ENCODE results near the gene HEPACAM. TPM values are rescaled to one million over a fixed set of nuclear protein-coding genes. Genes with fewer than 3 reads are reported as not detected.
"Not testable (repeated sequence)": the region's sequence is repeated elsewhere in the genome, so short reads cannot be mapped to it uniquely, and the experiment has no call there.

The HEPACAM gene
- total RNA-seq, 6 experiments from 2014 or later: 0.30 to 30.8 (median 2.3) TPM

DNA sequence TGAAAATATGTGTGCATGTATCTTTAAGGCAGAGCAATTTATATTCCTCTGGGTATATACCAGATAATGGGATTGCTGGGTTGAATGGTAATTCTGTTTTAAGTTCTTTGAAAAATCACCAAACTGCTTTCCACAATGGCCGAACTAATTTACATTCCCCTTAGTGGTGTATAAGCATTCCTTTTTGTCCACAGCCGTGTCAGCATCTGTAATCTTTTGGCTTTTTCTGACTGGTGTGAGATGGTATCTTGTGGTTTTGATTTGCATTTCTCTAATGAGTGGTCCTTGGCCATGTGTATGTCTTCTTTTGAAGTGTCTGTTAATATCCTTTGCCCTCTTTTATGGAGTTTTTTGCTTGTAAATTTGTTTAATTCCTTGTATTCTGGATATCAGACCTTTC, 42.5 kb upstream of the HEPACAM start:
- 88% methylated on average over 1 of the region's 2 CpGs for WGBS (ENCODE audit: insufficient coverage, low coverage, low lambda C conversion rate, missing lambda C conversion rate)
- no peak for ATAC-seq
- no peak overlapping the region for H3K4me3 ChIP-seq
- no peak for DNase-seq
- H3K9me3 ChIP-seq: no peaks in the 10 kb centered on the region
- intact Hi-C loops (cut with DNase I): no loop called here
- H3K4me1 ChIP-seq: no peaks in the 10 kb centered on the region
- no peak overlapping the region for H3K27ac ChIP-seq
- TF ChIP-seq POLR2A (IDR thresholded peaks at IDR 0.05): no peak
- TF ChIP-seq, protein P1, sequence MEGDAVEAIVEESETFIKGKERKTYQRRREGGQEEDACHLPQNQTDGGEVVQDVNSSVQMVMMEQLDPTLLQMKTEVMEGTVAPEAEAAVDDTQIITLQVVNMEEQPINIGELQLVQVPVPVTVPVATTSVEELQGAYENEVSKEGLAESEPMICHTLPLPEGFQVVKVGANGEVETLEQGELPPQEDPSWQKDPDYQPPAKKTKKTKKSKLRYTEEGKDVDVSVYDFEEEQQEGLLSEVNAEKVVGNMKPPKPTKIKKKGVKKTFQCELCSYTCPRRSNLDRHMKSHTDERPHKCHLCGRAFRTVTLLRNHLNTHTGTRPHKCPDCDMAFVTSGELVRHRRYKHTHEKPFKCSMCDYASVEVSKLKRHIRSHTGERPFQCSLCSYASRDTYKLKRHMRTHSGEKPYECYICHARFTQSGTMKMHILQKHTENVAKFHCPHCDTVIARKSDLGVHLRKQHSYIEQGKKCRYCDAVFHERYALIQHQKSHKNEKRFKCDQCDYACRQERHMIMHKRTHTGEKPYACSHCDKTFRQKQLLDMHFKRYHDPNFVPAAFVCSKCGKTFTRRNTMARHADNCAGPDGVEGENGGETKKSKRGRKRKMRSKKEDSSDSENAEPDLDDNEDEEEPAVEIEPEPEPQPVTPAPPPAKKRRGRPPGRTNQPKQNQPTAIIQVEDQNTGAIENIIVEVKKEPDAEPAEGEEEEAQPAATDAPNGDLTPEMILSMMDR (IDR thresholded peaks at IDR 0.05): no peak
- H3K27me3 ChIP-seq: no peaks in the 10 kb centered on the region
- H3K36me3 ChIP-seq: no peaks in the 10 kb centered on the region

GRCh38 chr11:124977006-124977405, 41.2 kb upstream of the HEPACAM start:
- ATAC-seq: no peak
- intact Hi-C loops (cut with DNase I): no loop called here
- Histone ChIP-seq H3K27ac (no peak overlapping the region), H3K27me3 (no peaks in the 10 kb centered on the region), H3K9me3 (no peaks in the 10 kb centered on the region), H3K36me3 (no peaks in the 10 kb centered on the region), H3K4me3 (no peak overlapping the region), H3K4me1 (no peaks in the 10 kb centered on the region)
- WGBS (ENCODE audit: insufficient coverage, low coverage, low lambda C conversion rate, missing lambda C conversion rate): 65% methylated on average over 2 of the region's 2 CpGs
- no peak for DNase-seq
- TF ChIP-seq, protein P1 (IDR thresholded peaks at IDR 0.05): no peak
- TF ChIP-seq POLR2A (IDR thresholded peaks at IDR 0.05): no peak

DNA sequence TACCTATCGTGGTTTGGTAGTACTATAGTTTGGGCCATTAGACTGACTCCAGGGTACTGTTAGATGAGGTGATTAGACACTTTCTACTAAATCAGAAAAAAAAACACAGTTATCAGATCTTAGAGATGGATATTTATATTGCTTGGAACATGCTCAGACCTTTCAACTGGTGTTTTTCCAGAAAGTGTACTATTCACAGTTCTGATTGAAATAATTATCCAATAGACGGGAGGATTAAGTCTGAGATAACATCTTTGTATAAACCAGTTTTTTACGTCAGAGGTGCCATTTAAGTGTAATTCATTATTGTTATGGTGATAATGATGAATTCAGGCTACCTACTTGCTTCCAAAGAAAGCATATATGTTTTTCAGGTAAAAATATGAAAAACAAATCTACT, 40.7 kb upstream of the HEPACAM start:
- 95% methylated on average over 3 of the region's 3 CpGs for WGBS (ENCODE audit: insufficient coverage, low coverage, low lambda C conversion rate, missing lambda C conversion rate)
- no peak for DNase-seq
- intact Hi-C loops (cut with DNase I): no loop called here

DNA sequence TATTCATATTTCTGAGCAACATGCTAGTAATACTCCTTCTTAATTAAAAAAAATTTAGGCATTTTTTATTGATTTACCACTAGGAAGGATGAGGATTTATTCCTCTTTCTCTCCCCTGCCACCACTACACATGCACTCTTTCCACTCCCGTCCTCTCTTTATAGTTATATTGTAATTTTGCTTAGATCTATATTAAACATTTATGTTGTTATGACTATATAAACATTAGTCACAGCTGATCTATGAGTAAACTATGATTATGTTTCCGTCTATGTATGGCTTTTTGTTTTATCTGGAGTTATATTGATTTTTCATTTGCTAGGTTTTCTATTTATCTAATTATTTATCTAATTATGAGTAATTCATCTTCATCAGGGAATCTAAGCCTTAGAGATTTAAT, 36.0 kb upstream of the HEPACAM start:
- ATAC-seq: no peak
- Histone ChIP-seq H3K4me1 (no peaks in the 10 kb centered on the region), H3K4me3 (no peak overlapping the region), H3K36me3 (no peaks in the 10 kb centered on the region), H3K27me3 (no peaks in the 10 kb centered on the region), H3K27ac (no peak overlapping the region), H3K9me3 (no peaks in the 10 kb centered on the region)
- DNase-seq: no peak
- intact Hi-C loops (cut with DNase I): no loop called here
- 83% methylated on average over 2 of the region's 2 CpGs for WGBS (ENCODE audit: insufficient coverage, low coverage, low lambda C conversion rate, missing lambda C conversion rate)
- TF ChIP-seq, protein P1 (IDR thresholded peaks at IDR 0.05): no peak
- no peak for TF ChIP-seq POLR2A (IDR thresholded peaks at IDR 0.05)

More for the DNA sequence above, 40.7 kb upstream of the HEPACAM start:
- H3K9me3 ChIP-seq: no peaks in the 10 kb centered on the region
- H3K36me3 ChIP-seq: no peaks in the 10 kb centered on the region
- H3K27me3 ChIP-seq: no peaks in the 10 kb centered on the region
- TF ChIP-seq, protein P1 (IDR thresholded peaks at IDR 0.05): no peak
- no peak for TF ChIP-seq POLR2A (IDR thresholded peaks at IDR 0.05)
- H3K4me3 ChIP-seq: no peak overlapping the region
- no peak for ATAC-seq
- H3K27ac ChIP-seq: no peak overlapping the region
- no peaks in the 10 kb centered on the region for H3K4me1 ChIP-seq

DNA sequence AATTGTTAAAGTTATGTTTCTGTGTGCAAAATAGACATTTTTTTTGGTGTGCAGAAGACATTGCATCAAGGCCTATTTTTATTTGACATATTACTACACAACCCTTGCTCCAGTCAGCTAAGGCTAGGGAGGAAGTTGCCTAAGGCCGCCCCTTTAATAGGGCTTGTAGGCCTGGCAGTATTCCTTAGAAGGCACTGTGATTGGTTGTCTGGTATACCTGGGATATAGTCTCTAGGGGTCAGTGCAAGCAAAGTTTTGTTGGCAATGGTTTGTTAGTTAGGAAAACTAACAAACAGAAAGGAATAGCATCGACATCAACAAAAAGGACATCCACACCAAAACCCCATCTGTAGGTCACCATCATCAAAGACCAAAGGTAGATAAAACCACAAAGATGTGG, 35.1 kb upstream of the HEPACAM start:
- H3K27ac ChIP-seq: no peak overlapping the region
- no peak overlapping the region for H3K4me3 ChIP-seq
- no peak for DNase-seq
- WGBS (ENCODE audit: insufficient coverage, low coverage, low lambda C conversion rate, missing lambda C conversion rate): 67% methylated on average over 2 of the region's 2 CpGs
- TF ChIP-seq POLR2A (IDR thresholded peaks at IDR 0.05): no peak
- TF ChIP-seq, protein P1 (IDR thresholded peaks at IDR 0.05): no peak
- intact Hi-C loops (cut with DNase I): no loop called here
- no peaks in the 10 kb centered on the region for H3K36me3 ChIP-seq
- no peaks in the 10 kb centered on the region for H3K27me3 ChIP-seq
- no peaks in the 10 kb centered on the region for H3K9me3 ChIP-seq
- no peaks in the 10 kb centered on the region for H3K4me1 ChIP-seq
- ATAC-seq: peak in 3 of 4 donors; percentile 43 to 63 (median 62)

DNA sequence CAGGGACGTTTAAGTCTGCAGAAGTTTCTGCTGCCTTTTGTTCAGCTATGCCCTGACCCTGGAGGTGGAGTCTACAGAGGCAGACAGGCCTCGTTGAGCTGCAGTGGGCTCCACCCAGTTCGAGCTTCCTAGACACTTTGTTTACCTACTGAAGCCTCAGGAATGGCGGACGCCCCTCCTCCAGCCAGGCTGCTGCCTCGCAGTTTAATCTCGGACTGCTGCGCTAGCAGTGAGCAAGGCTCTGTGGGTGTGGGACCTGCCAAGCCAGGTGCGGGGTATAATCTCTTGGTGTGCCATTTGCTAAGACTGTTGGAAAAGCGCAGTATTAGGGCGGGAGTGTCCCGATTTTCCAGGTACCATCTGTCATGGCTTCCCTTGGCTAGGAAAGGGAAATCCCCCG, 32.4 kb upstream of the HEPACAM start:
- H3K36me3 ChIP-seq; H3K9me3 ChIP-seq; H3K4me1 ChIP-seq; DNase-seq; H3K27me3 ChIP-seq; H3K27ac ChIP-seq; intact Hi-C loops (cut with DNase I); H3K4me3 ChIP-seq; ATAC-seq: not testable (repeated sequence)
- WGBS (ENCODE audit: insufficient coverage, low coverage, low lambda C conversion rate, missing lambda C conversion rate): no CpG with 5 or more reads among the region's 13 CpGs

Measured in right lobe of liver (tissue), 6 donors.